Neural crest cell (in vitro differentiated cells): ENCODE results near the gene KDM4B. TPM values are rescaled to one million over a fixed set of nuclear protein-coding genes. Genes with fewer than 3 reads are reported as not detected.
A peak's percentile ranks its signal among the peaks of the same experiment; 100 is the strongest.

ENCODE experiments used
- DNase-seq: peaks from one replicate; pipeline ENCODE4 v3.0.0; 2021; ENCODE audit warnings: low read depth, mixed read lengths, low spot score
- H3K27ac Mint-ChIP-seq: one replicate; pipeline ENCODE4 v1.8.0; 2021; ENCODE audit warnings: mild to moderate bottlenecking, mixed read lengths; ENCODE audit not compliant: unreplicated experiment
- H3K27me3 Mint-ChIP-seq: 2 replicates; pipeline ENCODE4 v1.8.0; 2021; ENCODE audit warnings: low read depth, mild to moderate bottlenecking, mixed read lengths
- H3K36me3 Mint-ChIP-seq: 2 replicates; pipeline ENCODE4 v1.8.0; 2021; ENCODE audit warnings: low read depth, mild to moderate bottlenecking, mixed read lengths
- H3K4me1 Mint-ChIP-seq: 2 replicates; pipeline ENCODE4 v1.8.0; 2021; ENCODE audit warnings: mixed read lengths
- H3K4me3 Mint-ChIP-seq: one replicate; pipeline ENCODE4 v1.8.0; 2021; ENCODE audit warnings: mild to moderate bottlenecking, mixed read lengths
- H3K9me3 Mint-ChIP-seq: 2 replicates; pipeline ENCODE4 v1.8.0; 2021; ENCODE audit warnings: mixed read lengths
- CTCF ChIP-seq: fragments of 200-600 bp; sonication (generic); conservative IDR thresholded peaks from 2 replicates; pipeline ENCODE4 v1.5.0; 2021; ENCODE audit warnings: antibody characterized with exemption, mild to moderate bottlenecking
- total RNA-seq: library from RNA; stranded (reverse); gene quantifications from 2 replicates; pipeline ENCODE4 v1.2.1, GENCODE V29; 2021

The KDM4B gene
- total RNA-seq, 1 donor from 2014 or later = 45.4 TPM

GRCh38 chr19:5149932-5150901 lies 181.3 kb downstream of the KDM4B start:
- Mint-ChIP-seq H3K4me1 (peaks cover 2% of the 10 kb centered on the region), H3K27me3 (no peaks in the 10 kb centered on the region), H3K27ac (no peak overlapping the region), H3K36me3 (peaks cover 6% of the 10 kb centered on the region), H3K4me3 (no peak overlapping the region), H3K9me3 (no peaks in the 10 kb centered on the region)
- no peak for DNase-seq
- no peak for TF ChIP-seq CTCF

- H3K4me1 Mint-ChIP-seq = peaks cover 8% of the 10 kb centered on the region
- no peak for DNase-seq
Measured at GRCh38 chr19:5150902-5151741, 182.2 kb downstream of the KDM4B start.

GRCh38 chr19:5152013-5152763 lies 183.3 kb downstream of the KDM4B start:
- Mint-ChIP-seq H3K9me3 (no peaks in the 10 kb centered on the region), H3K27me3 (no peaks in the 10 kb centered on the region), H3K4me1 (peaks cover 12% of the 10 kb centered on the region), H3K4me3 (no peak overlapping the region), H3K27ac (no peak overlapping the region), H3K36me3 (peaks cover 3% of the 10 kb centered on the region)
- no peak for DNase-seq
- no peak for TF ChIP-seq CTCF

More at GRCh38 chr19:5150902-5151741, 182.2 kb downstream of the KDM4B start:
- Mint-ChIP-seq H3K36me3 (peaks cover 6% of the 10 kb centered on the region), H3K4me3 (no peak overlapping the region), H3K9me3 (no peaks in the 10 kb centered on the region), H3K27me3 (no peaks in the 10 kb centered on the region), H3K27ac (no peak overlapping the region)
- no peak for TF ChIP-seq CTCF

GRCh38 chr19:5152767-5153532 lies 184.0 kb downstream of the KDM4B start:
- Mint-ChIP-seq H3K36me3 (peaks cover 3% of the 10 kb centered on the region), H3K4me1 (peaks cover 16% of the 10 kb centered on the region), H3K27me3 (no peaks in the 10 kb centered on the region), H3K27ac (peak overlapping the region; percentile 50), H3K9me3 (no peaks in the 10 kb centered on the region), H3K4me3 (no peak overlapping the region)
- TF ChIP-seq CTCF = no peak
- DNase-seq = no peak
